Keratinocyte (primary cell): Measurements from ENCODE around the gene VCX2.

Experiments
- CTCF ChIP-seq, 3 experiments: IDR thresholded peaks in 1 of 3; conservative IDR thresholded peaks in 1 of 3; optimal IDR thresholded peaks in 1 of 3; 2 replicates in 2 of 3; 3 replicates in 1 of 3; pipeline versions ENCODE3 to v1.5.1; 2011; ENCODE audit warnings: low read length in 3 of 3, mild to moderate bottlenecking in 3 of 3, moderate library complexity in 2 of 3, control low read depth in 1 of 3, inconsistent platforms in 1 of 3; ENCODE audit not compliant: insufficient read depth in 2 of 3; ENCODE audit errors: extremely low read depth in 1 of 3
- EZH2 ChIP-seq: IDR thresholded peaks from one replicate; pipeline ENCODE4 v1.6.1; 2012; ENCODE audit warnings: inconsistent platforms, mild to moderate bottlenecking, low read length, moderate library complexity

DNA sequence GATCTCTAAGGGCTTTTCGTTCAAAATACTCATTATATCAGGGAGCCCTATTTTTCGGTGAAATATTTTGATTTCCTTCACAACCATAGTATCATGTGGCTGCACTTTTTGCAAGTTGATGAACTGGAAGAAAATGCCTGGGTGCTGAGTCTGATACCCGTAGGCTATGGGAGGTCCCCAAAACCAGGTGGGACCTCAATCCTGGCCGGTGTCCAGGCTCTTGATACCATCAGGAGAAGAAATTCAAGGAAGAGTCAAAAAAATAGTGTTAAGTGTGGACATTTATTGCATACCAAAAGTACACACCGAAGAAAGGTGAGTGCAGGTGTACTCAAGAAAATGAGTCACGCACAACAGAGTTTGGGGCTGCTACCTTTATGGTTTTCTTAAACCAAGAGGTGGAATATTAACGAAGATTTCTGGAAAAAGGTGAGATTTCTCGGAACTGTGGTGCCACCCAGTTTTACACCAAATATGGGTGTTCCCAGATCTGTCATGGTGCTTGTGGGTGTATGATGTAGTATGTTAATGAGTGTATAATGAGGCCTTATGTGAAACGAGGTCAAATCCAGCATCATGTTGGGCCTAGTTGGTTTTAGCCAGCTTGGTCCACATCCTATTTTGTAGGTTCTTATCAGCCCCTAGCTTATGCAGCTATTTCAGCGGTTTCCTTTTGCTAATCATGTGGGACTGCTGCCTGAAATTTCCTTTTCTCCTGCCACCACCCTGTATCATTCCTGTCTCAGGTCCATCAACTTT, 29.9 kb downstream of the VCX2 start:
- TF ChIP-seq CTCF (optimal IDR thresholded peaks at IDR 0.05 in 1 of 3, IDR thresholded peaks at IDR 0.05 in 1 of 3, conservative IDR thresholded peaks at IDR 0.05 in 1 of 3; ENCODE audit: extremely low read depth in 1 of 3, insufficient read depth in 2 of 3, low read length in 3 of 3) (no peak), EZH2 (no peak)
